ENCODE measurements around the gene STX2. TPM values are rescaled to one million over a fixed set of nuclear protein-coding genes. Genes with fewer than 3 reads are reported as not detected.
A peak's percentile ranks its signal among the peaks of the same experiment; 100 is the strongest.

Gene STX2
- total and polyA plus RNA-seq, 2 donors (not counting 1 experiment from before 2014, with no cell fraction given): 35.2 to 87.8 TPM

DNA sequence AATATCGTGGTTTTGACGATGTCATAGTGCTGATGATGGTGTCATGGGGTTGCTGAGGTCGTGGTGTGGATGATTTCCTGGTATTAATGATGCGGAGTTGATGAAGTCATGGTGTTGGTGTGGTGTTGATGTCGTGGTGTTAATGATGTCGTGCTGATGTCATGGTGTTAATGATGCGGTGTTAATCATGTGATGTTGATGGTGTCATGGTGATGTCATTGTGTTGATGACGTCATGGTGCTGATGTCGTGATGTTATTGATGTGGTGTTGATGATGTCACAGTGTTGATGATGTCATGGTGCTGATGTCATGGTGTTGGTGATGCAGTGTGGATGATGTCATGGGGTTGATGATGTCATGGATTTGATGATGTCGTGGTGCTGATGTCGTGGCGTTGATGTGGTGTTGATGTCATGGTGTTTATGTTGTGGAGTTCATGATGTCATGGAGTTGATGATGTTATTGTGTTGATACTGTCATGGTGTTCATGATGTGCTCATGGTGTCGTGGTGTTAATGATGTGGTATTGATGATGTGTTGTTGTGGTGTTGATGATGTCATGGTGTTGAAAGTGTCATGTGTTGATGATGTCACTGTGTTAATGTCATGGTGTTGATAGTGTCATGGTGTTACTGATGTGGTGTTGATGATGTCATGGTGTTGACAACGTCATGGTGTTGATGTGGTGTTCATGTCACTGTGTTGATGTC, 74.4 kb downstream of the STX2 start:
- Histone ChIP-seq H4K20me1 (ENCODE audit: control insufficient read depth, extremely low read depth, insufficient read depth, low read length) (no peaks in the 10 kb centered on the region), H2AFZ (ENCODE audit: low read length) (no peak overlapping the region), H3K27me3 (ENCODE audit: control insufficient read depth, insufficient read depth, low read length) (no peaks in the 10 kb centered on the region), H3K27ac (ENCODE audit: insufficient read depth, low read length) (no peak overlapping the region), H3K4me3 (replicated peaks in 1 of 4; ENCODE audit: control extremely low read depth in 1 of 4, insufficient read depth in 1 of 4, low read depth in 3 of 4, low read length in 4 of 4) (no peak overlapping the region), H3K36me3 (ENCODE audit: control insufficient read depth, insufficient read depth, low read length) (no peaks in the 10 kb centered on the region), H3K4me1 (ENCODE audit: control insufficient read depth, extremely low read depth, insufficient read depth, low read length) (no peaks in the 10 kb centered on the region), H3K9ac (ENCODE audit: insufficient read depth, low read length) (no peak overlapping the region), H3K4me2 (ENCODE audit: extremely low read depth, insufficient read depth, low read length) (no peak overlapping the region), H3K9me3 (ENCODE audit: control insufficient read depth, insufficient read depth, low read depth, low read length) (peaks cover 9% of the 10 kb centered on the region), H3K79me2 (ENCODE audit: control insufficient read depth, insufficient read depth, low read length) (no peaks in the 10 kb centered on the region)
- peak; percentile 51 to 53 for DNase-seq (ENCODE audit: low read depth in 2 of 2)
- TF ChIP-seq CTCF (conservative IDR thresholded peaks at IDR 0.05 in 1 of 2, IDR thresholded peaks at IDR 0.05 in 1 of 2; ENCODE audit: low read depth in 1 of 2, low read length in 2 of 2): no peak
- no peak for TF ChIP-seq EZH2 (IDR thresholded peaks at IDR 0.05; ENCODE audit: low read length, missing control alignments)

DNA sequence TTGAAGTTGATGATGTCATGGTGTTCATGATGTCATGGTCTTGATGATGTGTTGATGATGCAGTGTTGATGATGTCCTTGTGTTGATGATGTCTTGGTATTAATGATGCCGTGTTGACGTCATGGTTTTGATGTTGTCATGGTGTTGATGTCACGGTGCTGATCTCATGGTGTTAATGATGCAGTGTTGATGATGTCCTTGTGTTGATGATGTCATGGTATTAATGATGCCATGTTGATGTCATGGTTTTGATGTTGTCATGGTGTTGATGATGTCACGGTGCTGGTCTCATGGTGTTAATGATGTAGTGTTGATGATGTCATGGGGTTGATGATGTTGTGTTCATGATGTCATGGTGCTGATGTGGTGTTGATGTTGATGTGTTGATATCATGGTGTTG, 75.0 kb downstream of the STX2 start:
- Histone ChIP-seq H3K36me3 (ENCODE audit: control insufficient read depth, insufficient read depth, low read length) (no peaks in the 10 kb centered on the region), H3K27ac (ENCODE audit: insufficient read depth, low read length) (no peak overlapping the region), H3K79me2 (ENCODE audit: control insufficient read depth, insufficient read depth, low read length) (no peaks in the 10 kb centered on the region), H2AFZ (ENCODE audit: low read length) (no peak overlapping the region), H3K27me3 (ENCODE audit: control insufficient read depth, insufficient read depth, low read length) (no peaks in the 10 kb centered on the region), H3K9me3 (ENCODE audit: control insufficient read depth, insufficient read depth, low read depth, low read length) (peaks cover 9% of the 10 kb centered on the region), H3K4me1 (ENCODE audit: control insufficient read depth, extremely low read depth, insufficient read depth, low read length) (no peaks in the 10 kb centered on the region), H4K20me1 (ENCODE audit: control insufficient read depth, extremely low read depth, insufficient read depth, low read length) (no peaks in the 10 kb centered on the region), H3K9ac (ENCODE audit: insufficient read depth, low read length) (no peak overlapping the region), H3K4me3 (replicated peaks in 1 of 4; ENCODE audit: control extremely low read depth in 1 of 4, insufficient read depth in 1 of 4, low read depth in 3 of 4, low read length in 4 of 4) (no peak overlapping the region), H3K4me2 (ENCODE audit: extremely low read depth, insufficient read depth, low read length) (no peak overlapping the region)
- peak; percentile 33 to 36 for DNase-seq (ENCODE audit: low read depth in 2 of 2)
- TF ChIP-seq EZH2 (IDR thresholded peaks at IDR 0.05; ENCODE audit: low read length, missing control alignments) (no peak), CTCF (conservative IDR thresholded peaks at IDR 0.05 in 1 of 2, IDR thresholded peaks at IDR 0.05 in 1 of 2; ENCODE audit: low read depth in 1 of 2, low read length in 2 of 2) (no peak)

DNA sequence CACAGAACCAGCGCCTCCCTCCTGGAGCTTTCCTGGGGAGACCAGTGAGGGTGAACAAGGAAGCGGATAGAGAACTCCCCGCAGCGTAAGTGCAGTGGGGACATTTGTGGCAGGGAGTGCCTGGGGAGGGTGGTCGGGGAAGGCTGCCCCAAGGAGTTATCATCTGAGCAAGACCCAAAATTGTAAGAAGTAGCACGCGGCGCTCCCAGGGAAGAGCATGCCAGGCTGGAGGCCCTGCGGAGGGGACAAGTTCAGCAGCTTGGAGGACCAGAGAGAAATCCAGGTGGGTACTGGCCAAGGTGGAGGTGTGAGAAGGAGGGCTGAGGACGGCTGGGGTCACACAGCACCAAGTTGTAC, 76.8 kb downstream of the STX2 start:
- H4K20me1 ChIP-seq (ENCODE audit: control insufficient read depth, extremely low read depth, insufficient read depth, low read length): no peaks in the 10 kb centered on the region
- no peak overlapping the region for H3K9ac ChIP-seq (ENCODE audit: insufficient read depth, low read length)
- no peaks in the 10 kb centered on the region for H3K36me3 ChIP-seq (ENCODE audit: control insufficient read depth, insufficient read depth, low read length)
- no peaks in the 10 kb centered on the region for H3K4me1 ChIP-seq (ENCODE audit: control insufficient read depth, extremely low read depth, insufficient read depth, low read length)
- no peak overlapping the region for H3K4me2 ChIP-seq (ENCODE audit: extremely low read depth, insufficient read depth, low read length)
- peaks cover 9% of the 10 kb centered on the region for H3K9me3 ChIP-seq (ENCODE audit: control insufficient read depth, insufficient read depth, low read depth, low read length)
- no peaks in the 10 kb centered on the region for H3K27me3 ChIP-seq (ENCODE audit: control insufficient read depth, insufficient read depth, low read length)
- H3K27ac ChIP-seq (ENCODE audit: insufficient read depth, low read length): no peak overlapping the region
- H2AFZ ChIP-seq (ENCODE audit: low read length): no peak overlapping the region
- no peak overlapping the region for H3K4me3 ChIP-seq (replicated peaks in 1 of 4; ENCODE audit: control extremely low read depth in 1 of 4, insufficient read depth in 1 of 4, low read depth in 3 of 4, low read length in 4 of 4)
- no peaks in the 10 kb centered on the region for H3K79me2 ChIP-seq (ENCODE audit: control insufficient read depth, insufficient read depth, low read length)
- TF ChIP-seq CTCF (conservative IDR thresholded peaks at IDR 0.05 in 1 of 2, IDR thresholded peaks at IDR 0.05 in 1 of 2; ENCODE audit: low read depth in 1 of 2, low read length in 2 of 2): no peak
- TF ChIP-seq EZH2 (IDR thresholded peaks at IDR 0.05; ENCODE audit: low read length, missing control alignments): no peak
- DNase-seq (ENCODE audit: low read depth in 2 of 2): no peak
